ENCODE data around the gene GYS2.

GYS2 gene

GRCh38 chr12:21552635-21553328 is 51.9 kb downstream of the GYS2 start:
- no peak for DNase-seq (ENCODE audit: low read depth in 2 of 2)

- DNase-seq (ENCODE audit: low read depth in 2 of 2), result no peak
Measured at GRCh38 chr12:21551841-21552465, 52.7 kb downstream of the GYS2 start.

- peak in 1 of 2 donors; percentile 11 for DNase-seq (ENCODE audit: low read depth in 2 of 2)
Measured at GRCh38 chr12:21547437-21547836, 57.2 kb downstream of the GYS2 start.

GRCh38 chr12:21546716-21547115 is 57.9 kb downstream of the GYS2 start:
- no peak for DNase-seq (ENCODE audit: low read depth in 2 of 2)

- no peak for DNase-seq (ENCODE audit: low read depth in 2 of 2)
Measured at GRCh38 chr12:21545557-21545956, 59.1 kb downstream of the GYS2 start.

- DNase-seq (ENCODE audit: low read depth in 2 of 2), result no peak
Measured at GRCh38 chr12:21543151-21543550, 61.5 kb downstream of the GYS2 start.

GRCh38 chr12:21542403-21542802 is 62.2 kb downstream of the GYS2 start:
- DNase-seq (ENCODE audit: low read depth in 2 of 2), result no peak

GRCh38 chr12:21541773-21542172 is 62.9 kb downstream of the GYS2 start:
- no peak for DNase-seq (ENCODE audit: low read depth in 2 of 2)

GRCh38 chr12:21539797-21540196 is 64.8 kb downstream of the GYS2 start:
- DNase-seq (ENCODE audit: low read depth in 2 of 2), result no peak

- no peak for DNase-seq (ENCODE audit: low read depth in 2 of 2)
Measured at GRCh38 chr12:21538061-21538653, 66.5 kb downstream of the GYS2 start.

GRCh38 chr12:21529456-21529855 is 75.2 kb downstream of the GYS2 start:
- DNase-seq (ENCODE audit: low read depth in 2 of 2), result no peak

GRCh38 chr12:21528953-21529352 is 75.7 kb downstream of the GYS2 start:
- no peak for DNase-seq (ENCODE audit: low read depth in 2 of 2)

GRCh38 chr12:21527451-21528180 is 77.0 kb downstream of the GYS2 start:
- DNase-seq (ENCODE audit: low read depth in 2 of 2), result peak; percentile 46 to 59

GRCh38 chr12:21526721-21527345 is 77.8 kb downstream of the GYS2 start:
- DNase-seq (ENCODE audit: low read depth in 2 of 2), result no peak

GRCh38 chr12:21526053-21526452 is 78.6 kb downstream of the GYS2 start, which contains the start of gene SPX:
Gene SPX, plus strand, starts transcription at chr12:21526296. Its CDS starts 177 bp downstream, at chr12:21526473.
- no peak for DNase-seq (ENCODE audit: low read depth in 2 of 2)

- DNase-seq (ENCODE audit: low read depth in 2 of 2), result no peak
Measured at GRCh38 chr12:21523148-21523547, 81.5 kb downstream of the GYS2 start.

GRCh38 chr12:21521541-21521940 is 83.1 kb downstream of the GYS2 start:
- no peak for DNase-seq (ENCODE audit: low read depth in 2 of 2)

GRCh38 chr12:21518451-21518850 is 86.2 kb downstream of the GYS2 start:
- DNase-seq (ENCODE audit: low read depth in 2 of 2), result no peak

- no peak for DNase-seq (ENCODE audit: low read depth in 2 of 2)
Measured at GRCh38 chr12:21516281-21516680, 88.4 kb downstream of the GYS2 start.

GRCh38 chr12:21509768-21510167 is 94.9 kb downstream of the GYS2 start:
- no peak for DNase-seq (ENCODE audit: low read depth in 2 of 2)

- no peak for DNase-seq (ENCODE audit: low read depth in 2 of 2)
Measured at GRCh38 chr12:21507849-21508248, 96.8 kb downstream of the GYS2 start.

GRCh38 chr12:21505888-21506287 is 98.8 kb downstream of the GYS2 start:
- no peak for DNase-seq (ENCODE audit: low read depth in 2 of 2)
